GM19468 (cell line): Measurements from ENCODE around the gene FBXL17.

ENCODE experiments used
- ATAC-seq: cut with Tn5 transposase; IDR thresholded peaks from one replicate; pipeline ENCODE4 v1.9.1; 2021; ENCODE audit warnings: mild to moderate bottlenecking, moderate library complexity, moderate number of reproducible peaks; ENCODE audit not compliant: unreplicated experiment; ENCODE audit errors: extremely low read depth

FBXL17 gene

GRCh38 chr5:107853696-107854095 lies 528.2 kb downstream of the FBXL17 start:
- no peak for ATAC-seq

GRCh38 chr5:107853031-107853430 lies 528.9 kb downstream of the FBXL17 start:
- no peak for ATAC-seq

- ATAC-seq = no peak
Measured at GRCh38 chr5:107849118-107849517, 532.8 kb downstream of the FBXL17 start.

- no peak for ATAC-seq
Measured at GRCh38 chr5:107840592-107840991, 541.3 kb downstream of the FBXL17 start.

- ATAC-seq = no peak
Measured at GRCh38 chr5:107840161-107840560, 541.7 kb downstream of the FBXL17 start.

- ATAC-seq = no peak
Measured at GRCh38 chr5:107835096-107835495, 546.8 kb downstream of the FBXL17 start.

- no peak for ATAC-seq
Measured at GRCh38 chr5:107832746-107833145, 549.2 kb downstream of the FBXL17 start.

GRCh38 chr5:107831612-107832395 lies 550.1 kb downstream of the FBXL17 start:
- ATAC-seq = no peak

- no peak for ATAC-seq
Measured at GRCh38 chr5:107830750-107831149, 551.1 kb downstream of the FBXL17 start.

GRCh38 chr5:107826311-107827000 lies 555.4 kb downstream of the FBXL17 start:
- ATAC-seq = no peak

GRCh38 chr5:107824821-107825220 lies 557.1 kb downstream of the FBXL17 start:
- no peak for ATAC-seq

GRCh38 chr5:107821288-107821687 lies 560.6 kb downstream of the FBXL17 start:
- ATAC-seq = no peak

- no peak for ATAC-seq
Measured at GRCh38 chr5:107820429-107820828, 561.5 kb downstream of the FBXL17 start.

GRCh38 chr5:107817951-107818350 lies 563.9 kb downstream of the FBXL17 start:
- ATAC-seq = no peak

GRCh38 chr5:107817436-107817835 lies 564.5 kb downstream of the FBXL17 start:
- ATAC-seq = no peak

GRCh38 chr5:107815109-107815508 lies 566.8 kb downstream of the FBXL17 start:
- no peak for ATAC-seq

GRCh38 chr5:107814183-107814827 lies 567.6 kb downstream of the FBXL17 start:
- ATAC-seq = no peak

- peak; percentile 71 for ATAC-seq
Measured at GRCh38 chr5:107813559-107813958, 568.3 kb downstream of the FBXL17 start.

- no peak for ATAC-seq
Measured at GRCh38 chr5:107812570-107813141, 569.2 kb downstream of the FBXL17 start.

- ATAC-seq = no peak
Measured at GRCh38 chr5:107809201-107810034, 572.5 kb downstream of the FBXL17 start.
